MM.1S (cell line): Measurements from ENCODE around the gene MYADML2.

Experiments used
- DNase-seq: peaks from one replicate; pipeline ENCODE4 v3.0.0-alpha.2; 2015
- H2AFZ ChIP-seq: fragments of 300-600 bp; sonication (generic); 2 replicates; pipeline ENCODE4 v1.6.0; 2016; ENCODE audit warnings: antibody characterized with exemption, low read length
- H3F3A ChIP-seq: fragments of 300-600 bp; sonication (generic); 2 replicates; pipeline ENCODE4 v1.6.1; 2016; ENCODE audit warnings: mild to moderate bottlenecking, antibody characterized with exemption, low read length, moderate library complexity, mixed read lengths; ENCODE audit not compliant: insufficient read depth
- H3K27ac ChIP-seq: fragments of 300-600 bp; sonication (generic); 2 replicates; pipeline ENCODE4 v1.5.1; 2016; ENCODE audit warnings: mild to moderate bottlenecking, low read length
- H3K27me3 ChIP-seq: fragments of 300-600 bp; sonication (generic); replicated peaks from 2 replicates; pipeline ENCODE4 v1.6.0; 2016; ENCODE audit warnings: low read length; ENCODE audit not compliant: insufficient read depth
- H3K36me3 ChIP-seq: fragments of 300-600 bp; sonication (generic); replicated peaks from 2 replicates; pipeline ENCODE4 v1.6.1; 2016; ENCODE audit warnings: mild to moderate bottlenecking, low read length, mixed read lengths; ENCODE audit not compliant: insufficient read depth
- H3K4me1 ChIP-seq: fragments of 300-600 bp; sonication (generic); 2 replicates; pipeline ENCODE4 v1.6.1; 2016; ENCODE audit warnings: low read length, mixed read lengths
- H3K4me2 ChIP-seq: fragments of 300-600 bp; sonication (generic); 2 replicates; pipeline ENCODE4 v1.6.0; 2016; ENCODE audit warnings: low read depth, low read length
- H3K4me3 ChIP-seq: fragments of 300-600 bp; sonication (generic); 2 replicates; pipeline ENCODE4 v1.5.1; 2016; ENCODE audit warnings: low read length, mixed read lengths
- H3K79me2 ChIP-seq: fragments of 300-600 bp; sonication (generic); 2 replicates; pipeline ENCODE4 v1.6.1; 2016; ENCODE audit warnings: mixed run types, low read length, mixed read lengths
- H3K9ac ChIP-seq: fragments of 300-600 bp; sonication (generic); 2 replicates; pipeline ENCODE4 v1.6.1; 2016; ENCODE audit warnings: low read length, mixed read lengths
- H3K9me2 ChIP-seq: fragments of 300-600 bp; sonication (generic); replicated peaks from 2 replicates; pipeline ENCODE4 v1.6.1; 2016; ENCODE audit warnings: mild to moderate bottlenecking, low read length, mixed read lengths; ENCODE audit not compliant: insufficient read depth
- H3K9me3 ChIP-seq: fragments of 300-600 bp; sonication (generic); replicated peaks from 2 replicates; pipeline ENCODE4 v1.6.1; 2016; ENCODE audit warnings: mild to moderate bottlenecking, low read length, mixed read lengths; ENCODE audit not compliant: insufficient read depth
- H4K20me1 ChIP-seq: fragments of 300-600 bp; sonication (generic); 2 replicates; pipeline ENCODE4 v1.6.1; 2016; ENCODE audit warnings: mild to moderate bottlenecking, low read length, moderate library complexity, mixed read lengths; ENCODE audit not compliant: insufficient read depth
- EZH2 ChIP-seq: fragments of 300-600 bp; sonication (generic); optimal IDR thresholded peaks from 2 replicates; pipeline ENCODE3; 2017; ENCODE audit warnings: low read depth, mild to moderate bottlenecking, antibody characterized with exemption, low read length, mixed read lengths
- EZH2phosphoT487 ChIP-seq: fragments of 300-600 bp; sonication (generic); IDR thresholded peaks from 2 replicates; pipeline ENCODE4 v1.6.1; 2018; ENCODE audit warnings: antibody characterized with exemption, low read length
- TF ChIP-seq, protein P1 (sequence below): fragments of 300-600 bp; sonication (generic); IDR thresholded peaks from 2 replicates; pipeline ENCODE4 v1.5.1; 2016; ENCODE audit warnings: antibody characterized with exemption, low read length, mixed read lengths

Gene MYADML2

GRCh38 chr17:81950501-81950900, 3.5 kb upstream of the MYADML2 start:
- Histone ChIP-seq H3K9me3 (no peaks in the 10 kb centered on the region), H3F3A (no peaks in the 10 kb centered on the region)
- TF ChIP-seq EZH2 (no peak), EZH2phosphoT487 (no peak)
- TF ChIP-seq, protein P1, sequence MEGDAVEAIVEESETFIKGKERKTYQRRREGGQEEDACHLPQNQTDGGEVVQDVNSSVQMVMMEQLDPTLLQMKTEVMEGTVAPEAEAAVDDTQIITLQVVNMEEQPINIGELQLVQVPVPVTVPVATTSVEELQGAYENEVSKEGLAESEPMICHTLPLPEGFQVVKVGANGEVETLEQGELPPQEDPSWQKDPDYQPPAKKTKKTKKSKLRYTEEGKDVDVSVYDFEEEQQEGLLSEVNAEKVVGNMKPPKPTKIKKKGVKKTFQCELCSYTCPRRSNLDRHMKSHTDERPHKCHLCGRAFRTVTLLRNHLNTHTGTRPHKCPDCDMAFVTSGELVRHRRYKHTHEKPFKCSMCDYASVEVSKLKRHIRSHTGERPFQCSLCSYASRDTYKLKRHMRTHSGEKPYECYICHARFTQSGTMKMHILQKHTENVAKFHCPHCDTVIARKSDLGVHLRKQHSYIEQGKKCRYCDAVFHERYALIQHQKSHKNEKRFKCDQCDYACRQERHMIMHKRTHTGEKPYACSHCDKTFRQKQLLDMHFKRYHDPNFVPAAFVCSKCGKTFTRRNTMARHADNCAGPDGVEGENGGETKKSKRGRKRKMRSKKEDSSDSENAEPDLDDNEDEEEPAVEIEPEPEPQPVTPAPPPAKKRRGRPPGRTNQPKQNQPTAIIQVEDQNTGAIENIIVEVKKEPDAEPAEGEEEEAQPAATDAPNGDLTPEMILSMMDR = no peak

DNA sequence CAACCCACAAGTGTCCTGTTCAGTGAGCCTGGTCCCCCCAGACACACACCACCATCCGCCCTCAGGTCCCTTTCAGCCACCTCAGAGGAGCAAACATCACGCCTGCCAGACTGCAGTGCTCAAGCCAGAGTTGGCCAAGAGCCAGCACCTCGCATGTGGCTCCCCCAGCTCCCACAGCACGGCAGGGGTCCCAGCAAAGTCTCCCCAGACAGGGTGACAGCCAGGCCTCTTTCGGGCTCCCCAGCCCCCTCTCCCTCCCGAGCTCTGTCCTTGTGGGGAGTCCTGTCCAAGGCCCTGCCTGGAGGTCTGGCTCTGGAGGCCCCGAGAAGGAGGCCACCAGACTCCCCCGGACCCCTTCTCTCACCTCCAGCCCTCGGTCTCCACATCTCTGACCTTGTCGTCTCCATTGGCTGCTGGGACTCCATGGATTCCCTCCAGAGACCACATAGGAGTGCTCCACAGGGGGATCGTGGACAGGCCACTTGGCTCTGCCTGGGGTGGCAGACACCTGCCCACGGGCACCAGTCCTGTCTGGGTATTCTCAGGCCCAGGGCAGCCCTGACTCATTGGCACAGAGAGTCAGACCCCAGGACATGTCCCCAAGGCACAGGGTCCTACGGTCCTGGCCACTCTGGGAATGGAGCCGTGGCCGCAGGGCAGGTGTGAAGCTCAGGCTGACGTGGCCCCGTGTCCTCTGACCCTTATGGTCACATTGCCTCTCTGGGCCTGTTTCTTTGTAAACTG, 1.8 kb upstream of the MYADML2 start:
- Histone ChIP-seq H3K4me2 (no peak overlapping the region), H3K9me2 (no peaks in the 10 kb centered on the region), H3K79me2 (no peaks in the 10 kb centered on the region), H3K4me3 (no peak overlapping the region), H2AFZ (no peak overlapping the region), H3K27me3 (peaks cover 23% of the 10 kb centered on the region), H3K4me1 (no peaks in the 10 kb centered on the region), H3K9ac (no peak overlapping the region), H3K9me3 (no peaks in the 10 kb centered on the region), H3F3A (no peaks in the 10 kb centered on the region), H3K36me3 (no peaks in the 10 kb centered on the region), H4K20me1 (no peaks in the 10 kb centered on the region), H3K27ac (no peak overlapping the region)
- TF ChIP-seq EZH2phosphoT487 = no peak
- TF ChIP-seq, protein P1 = no peak
- TF ChIP-seq EZH2 = no peak
- no peak for DNase-seq

More at GRCh38 chr17:81950501-81950900, 3.5 kb upstream of the MYADML2 start:
- H3K36me3 ChIP-seq = no peaks in the 10 kb centered on the region
- no peaks in the 10 kb centered on the region for H3K9me2 ChIP-seq
- no peaks in the 10 kb centered on the region for H3K79me2 ChIP-seq
- H3K27me3 ChIP-seq = peaks cover 28% of the 10 kb centered on the region
- no peaks in the 10 kb centered on the region for H4K20me1 ChIP-seq
- no peak overlapping the region for H3K27ac ChIP-seq
- H2AFZ ChIP-seq = no peak overlapping the region
- H3K4me1 ChIP-seq = no peaks in the 10 kb centered on the region
- no peak overlapping the region for H3K4me2 ChIP-seq
- H3K9ac ChIP-seq = no peak overlapping the region
- DNase-seq = no peak
- H3K4me3 ChIP-seq = no peak overlapping the region

GRCh38 chr17:81944858-81945257, 2.2 kb downstream of the MYADML2 start:
- H3K9ac ChIP-seq = no peak overlapping the region
- no peaks in the 10 kb centered on the region for H3K4me1 ChIP-seq
- no peaks in the 10 kb centered on the region for H3F3A ChIP-seq
- no peak for DNase-seq
- H2AFZ ChIP-seq = no peak overlapping the region
- TF ChIP-seq EZH2phosphoT487 (no peak), EZH2 (no peak)
- TF ChIP-seq, protein P1 = no peak
- H3K9me3 ChIP-seq = no peaks in the 10 kb centered on the region
- no peaks in the 10 kb centered on the region for H3K9me2 ChIP-seq
- H3K36me3 ChIP-seq = no peaks in the 10 kb centered on the region
- no peaks in the 10 kb centered on the region for H4K20me1 ChIP-seq
- no peaks in the 10 kb centered on the region for H3K79me2 ChIP-seq
- no peak overlapping the region for H3K4me3 ChIP-seq
- H3K27me3 ChIP-seq = peaks cover 16% of the 10 kb centered on the region
- H3K4me2 ChIP-seq = no peak overlapping the region
- no peak overlapping the region for H3K27ac ChIP-seq
